GM21737 (cell line): ENCODE data around the gene DIRAS1.

Source experiments
- ATAC-seq: cut with Tn5 transposase; IDR thresholded peaks from one replicate; pipeline ENCODE4 v1.9.1; 2021; ENCODE audit warnings: mild to moderate bottlenecking, moderate library complexity; ENCODE audit not compliant: unreplicated experiment

DIRAS1 gene

GRCh38 chr19:2720777-2721569 lies at the start of gene DIRAS1:
TSS of gene DIRAS1 (minus strand) at chr19:2721372. CDS start at chr19:2717806, 3,566 bp downstream.
- ATAC-seq = no peak

GRCh38 chr19:2770055-2771013 lies 49.2 kb upstream of the DIRAS1 start:
- no peak for ATAC-seq

- no peak for ATAC-seq
Measured at GRCh38 chr19:2769218-2769617, 48.0 kb upstream of the DIRAS1 start.

GRCh38 chr19:2768365-2769132 lies 47.4 kb upstream of the DIRAS1 start:
- no peak for ATAC-seq

GRCh38 chr19:2767688-2768087 lies 46.5 kb upstream of the DIRAS1 start:
- no peak for ATAC-seq

GRCh38 chr19:2766594-2767372 lies 45.6 kb upstream of the DIRAS1 start:
- no peak for ATAC-seq

- no peak for ATAC-seq
Measured at GRCh38 chr19:2765376-2765775, 44.2 kb upstream of the DIRAS1 start.

- no peak for ATAC-seq
Measured at GRCh38 chr19:2764945-2765344, 43.8 kb upstream of the DIRAS1 start.

- no peak for ATAC-seq
Measured at GRCh38 chr19:2763687-2764086, 42.5 kb upstream of the DIRAS1 start.

- ATAC-seq = no peak
Measured at GRCh38 chr19:2762783-2763496, 41.8 kb upstream of the DIRAS1 start.

- no peak for ATAC-seq
Measured at GRCh38 chr19:2761876-2762782, 41.0 kb upstream of the DIRAS1 start.

- no peak for ATAC-seq
Measured at GRCh38 chr19:2761309-2761677, 40.1 kb upstream of the DIRAS1 start.

GRCh38 chr19:2759965-2760364 lies 38.8 kb upstream of the DIRAS1 start:
- ATAC-seq = no peak

GRCh38 chr19:2759362-2759761 lies 38.2 kb upstream of the DIRAS1 start:
- ATAC-seq = no peak

- ATAC-seq = no peak
Measured at GRCh38 chr19:2758601-2759313, 37.6 kb upstream of the DIRAS1 start.

GRCh38 chr19:2756921-2757881 lies 36.0 kb upstream of the DIRAS1 start:
- no peak for ATAC-seq

- ATAC-seq = no peak
Measured at GRCh38 chr19:2756477-2756876, 35.3 kb upstream of the DIRAS1 start.
